Hematopoietic multipotent progenitor cell treated with erythropoietin and hydrocortisone succinate and interleukin-3 and kit ligand, for 8 days (in vitro differentiated cells): ENCODE measurements around the gene SOX9.
"Not testable (repeated sequence)": the region's sequence is repeated elsewhere in the genome, so short reads cannot be mapped to it uniquely, and the experiment has no call there.

Experiments
- DNase-seq: peaks from one replicate; pipeline ENCODE4 v3.0.0-alpha.2; 2015

Gene SOX9

GRCh38 chr17:72134608-72135394 lies 14.0 kb downstream of the SOX9 start:
- DNase-seq, result no peak

DNA sequence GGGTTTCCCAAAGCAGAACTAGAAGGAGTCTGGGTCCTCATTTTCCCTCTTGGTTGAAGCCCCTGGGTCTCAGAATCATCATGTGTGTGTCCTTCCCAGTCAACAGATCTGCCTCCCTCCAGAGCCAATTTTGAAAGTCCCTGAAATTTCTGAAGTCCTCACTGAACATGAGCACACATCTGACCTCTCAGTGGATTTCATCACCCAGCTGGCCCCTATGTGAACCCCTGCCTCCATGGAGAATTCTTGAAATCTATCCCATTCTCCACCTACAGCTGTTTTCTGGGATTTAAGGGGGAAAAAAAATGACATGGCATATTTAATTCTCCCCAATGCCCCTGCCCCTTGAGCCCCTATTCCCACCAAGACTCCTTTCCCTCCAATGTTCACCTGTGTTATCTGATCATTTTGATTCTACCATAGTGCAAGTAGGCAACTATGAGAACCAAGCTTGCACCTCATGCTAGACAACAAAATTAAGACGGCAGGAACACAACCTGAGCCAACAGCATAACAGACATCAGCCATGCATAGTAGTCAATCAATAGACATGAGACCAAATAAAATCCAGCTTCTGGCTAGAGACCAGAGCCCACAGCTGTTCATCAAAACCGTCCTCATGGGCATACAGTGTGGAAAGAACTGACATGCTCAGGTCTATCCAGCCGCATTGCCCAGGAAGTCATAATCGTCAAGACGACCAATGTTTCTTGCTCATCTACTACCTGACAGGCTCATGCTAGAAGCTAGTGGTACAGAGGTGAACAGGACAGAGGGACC lies 14.9 kb downstream of the SOX9 start:
- no peak for DNase-seq

DNA sequence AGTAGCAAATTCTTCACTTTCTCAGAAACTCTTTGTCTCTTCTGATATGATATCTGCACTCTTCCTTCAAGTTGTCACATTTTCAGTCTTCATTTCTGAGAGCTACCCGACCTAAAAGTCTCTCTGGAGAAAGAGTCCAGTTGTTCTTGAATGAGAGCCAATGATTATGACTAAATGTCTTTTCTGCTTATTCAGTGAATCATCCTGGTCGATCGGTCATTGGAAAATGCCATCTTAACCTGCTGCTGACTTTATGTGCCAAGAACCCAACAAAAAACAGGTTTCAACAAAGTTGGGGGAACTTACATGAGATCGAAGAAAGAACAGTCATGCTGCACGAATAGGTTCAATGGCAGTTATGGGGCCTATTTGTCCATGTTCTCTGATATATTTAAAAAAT lies 15.9 kb downstream of the SOX9 start:
- DNase-seq, result no peak

DNA sequence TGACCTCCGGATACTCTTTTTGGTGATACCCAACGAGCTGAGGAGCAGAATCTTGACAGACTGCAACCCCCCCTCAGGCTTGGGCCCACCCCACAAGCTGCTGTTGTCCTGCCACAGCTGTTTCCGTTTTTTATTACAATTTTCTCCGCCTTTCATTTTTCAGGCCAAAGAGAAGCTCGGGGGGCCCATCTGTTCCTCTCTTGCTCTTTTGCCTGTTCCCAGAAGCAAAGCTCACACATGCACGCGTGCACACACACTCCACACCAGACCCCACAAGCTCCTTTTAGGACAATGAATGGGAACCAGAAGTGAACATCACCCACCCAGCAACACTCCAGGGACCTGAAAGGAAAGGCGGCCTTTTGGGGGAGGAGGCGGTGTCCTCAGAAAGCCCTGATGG lies 16.3 kb downstream of the SOX9 start:
- no peak for DNase-seq

DNA sequence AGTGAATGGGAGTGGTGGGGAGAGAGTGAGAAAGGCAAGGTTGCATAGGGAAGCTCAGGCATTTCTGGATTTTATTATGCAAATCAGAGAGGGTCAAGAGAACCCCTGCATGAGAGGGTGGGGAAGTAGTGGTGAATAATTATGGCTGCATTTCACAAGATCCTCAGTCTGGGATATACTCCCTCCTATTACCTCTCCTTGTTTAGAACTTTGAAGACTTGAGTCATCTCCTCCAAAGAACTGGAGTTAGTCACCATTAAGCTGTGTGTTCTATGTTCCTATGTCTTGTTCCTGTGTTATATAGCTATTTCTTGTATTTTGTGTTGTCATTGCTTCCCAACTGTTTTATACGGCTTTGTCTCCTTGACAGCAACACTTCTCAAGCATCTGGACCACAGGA lies 18.4 kb downstream of the SOX9 start:
- DNase-seq, result no peak

GRCh38 chr17:72141336-72141735 lies 20.5 kb downstream of the SOX9 start:
- no peak for DNase-seq

- not testable (repeated sequence) for DNase-seq
These were observed 21.3 kb downstream of the SOX9 start for GRCh38 chr17:72142097-72142496.

GRCh38 chr17:72142614-72143013 lies 21.8 kb downstream of the SOX9 start:
- no peak for DNase-seq

DNA sequence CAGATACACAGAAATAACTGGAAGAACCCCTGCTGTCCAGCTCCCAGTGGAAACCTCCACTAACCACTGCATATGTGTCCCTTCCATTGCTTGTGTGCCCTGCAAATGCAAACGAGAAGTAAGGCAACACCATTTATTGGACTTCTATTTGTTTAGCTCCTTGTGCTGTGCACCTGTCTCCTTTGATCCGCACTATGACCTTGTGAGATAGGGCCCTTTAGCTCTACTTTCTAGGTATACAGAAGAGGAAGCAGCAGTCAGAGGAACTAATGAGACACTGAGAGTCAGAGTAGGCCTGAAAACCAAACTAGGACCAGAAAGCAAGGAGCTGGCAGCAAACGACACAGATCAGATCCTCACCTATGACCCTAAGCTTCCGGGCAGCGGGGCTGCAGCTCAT lies 22.4 kb downstream of the SOX9 start:
- DNase-seq, result no peak

DNA sequence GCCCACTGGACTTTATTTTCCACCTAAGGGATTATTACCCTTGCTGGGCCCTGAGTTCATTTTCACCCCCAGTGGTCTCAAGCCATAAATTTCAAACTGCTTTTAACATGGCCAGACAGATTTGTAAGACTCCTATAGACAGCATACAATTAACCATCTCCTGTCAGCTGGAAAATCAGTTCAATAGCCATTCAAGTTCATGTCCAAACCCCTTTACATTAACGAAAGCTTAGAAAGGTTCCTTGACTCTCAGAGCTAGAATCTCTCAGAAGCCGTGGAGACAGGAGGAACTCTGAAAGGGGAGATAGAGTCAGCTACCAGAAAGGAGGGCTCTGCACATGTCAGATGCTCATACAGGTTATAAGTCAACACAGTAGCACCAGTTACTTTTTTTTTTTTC lies 23.3 kb downstream of the SOX9 start:
- no peak for DNase-seq

- no peak for DNase-seq
These were observed 24.7 kb downstream of the SOX9 start for GRCh38 chr17:72145562-72145961.

DNA sequence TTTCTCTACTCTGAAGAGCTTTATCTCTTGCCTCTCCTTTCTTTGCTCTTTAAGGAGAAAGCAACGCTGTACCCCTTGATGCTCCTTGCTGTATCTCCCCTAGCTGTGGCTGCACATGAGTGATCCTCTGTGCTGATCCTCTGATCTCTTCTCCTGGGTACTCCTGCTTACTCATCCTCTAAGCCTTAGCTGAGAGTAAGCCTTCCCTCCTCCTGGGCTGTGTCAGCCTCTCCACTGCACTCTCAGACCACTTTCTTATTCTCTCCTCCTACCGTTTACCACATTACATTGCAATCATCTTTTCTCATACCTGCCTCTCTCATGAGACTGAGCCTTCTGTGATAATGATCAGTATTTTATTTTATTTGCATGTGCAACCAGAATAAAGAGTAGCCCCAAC lies 25.1 kb downstream of the SOX9 start:
- no peak for DNase-seq

DNA sequence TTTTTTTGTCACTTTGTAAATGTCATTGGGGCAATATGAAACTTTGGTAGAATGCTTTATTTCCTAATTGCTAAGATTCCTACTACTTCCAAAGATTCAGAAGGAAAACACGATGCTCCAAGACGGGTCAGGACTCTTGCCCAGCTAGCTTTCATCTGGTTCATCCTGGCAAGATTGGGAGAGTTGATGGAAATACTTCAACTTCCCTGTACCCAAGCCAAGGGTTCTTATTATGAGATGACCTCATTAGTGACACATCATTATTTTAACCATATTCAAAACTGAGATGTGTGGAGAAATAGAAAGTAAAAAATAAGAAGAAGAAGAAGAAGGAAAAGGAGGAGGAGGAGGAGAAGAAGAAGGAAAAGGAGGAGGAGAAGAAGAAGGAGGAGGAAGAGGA lies 25.6 kb downstream of the SOX9 start:
- no peak for DNase-seq

GRCh38 chr17:72150632-72151460 lies 30.0 kb downstream of the SOX9 start:
- no peak for DNase-seq

DNA sequence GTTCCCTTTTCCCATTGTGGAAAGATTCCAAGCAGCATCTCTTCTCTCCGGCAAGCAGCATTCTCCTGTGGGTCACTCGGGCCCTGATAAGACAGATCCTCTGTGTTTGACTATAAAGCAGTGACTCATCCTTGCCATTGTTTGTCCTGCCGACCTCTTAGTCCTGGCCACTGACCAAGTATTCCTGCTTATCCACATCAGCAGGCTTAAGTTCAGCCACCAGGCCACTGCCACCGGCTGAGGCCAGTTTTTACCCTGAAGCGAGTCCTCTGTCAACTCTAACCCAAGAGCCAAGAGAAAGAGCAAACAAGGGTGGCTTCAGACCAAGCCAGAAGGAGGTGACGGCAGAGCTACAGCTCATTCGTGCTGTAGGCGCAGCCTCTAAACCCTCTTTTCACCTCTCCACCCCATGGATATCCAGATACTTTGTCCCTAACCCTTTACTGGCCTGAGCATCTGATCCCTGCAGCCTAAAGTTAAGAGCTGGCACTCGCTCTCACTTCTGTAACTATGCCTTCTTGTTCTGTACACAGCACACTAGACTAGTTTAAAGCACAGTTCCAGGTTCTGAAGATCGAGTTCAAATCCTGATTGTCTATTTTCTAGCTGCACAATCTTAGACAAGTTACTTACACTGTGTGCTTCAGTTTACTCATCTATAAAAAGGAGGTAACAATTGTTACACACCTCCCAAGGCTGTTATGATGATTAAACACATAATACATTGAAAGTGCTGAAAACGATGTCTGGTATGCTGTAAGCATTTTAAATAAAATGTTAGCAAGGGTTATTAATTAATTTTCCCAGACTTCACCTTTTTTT lies 31.0 kb downstream of the SOX9 start:
- DNase-seq, result peak; percentile 1

DNA sequence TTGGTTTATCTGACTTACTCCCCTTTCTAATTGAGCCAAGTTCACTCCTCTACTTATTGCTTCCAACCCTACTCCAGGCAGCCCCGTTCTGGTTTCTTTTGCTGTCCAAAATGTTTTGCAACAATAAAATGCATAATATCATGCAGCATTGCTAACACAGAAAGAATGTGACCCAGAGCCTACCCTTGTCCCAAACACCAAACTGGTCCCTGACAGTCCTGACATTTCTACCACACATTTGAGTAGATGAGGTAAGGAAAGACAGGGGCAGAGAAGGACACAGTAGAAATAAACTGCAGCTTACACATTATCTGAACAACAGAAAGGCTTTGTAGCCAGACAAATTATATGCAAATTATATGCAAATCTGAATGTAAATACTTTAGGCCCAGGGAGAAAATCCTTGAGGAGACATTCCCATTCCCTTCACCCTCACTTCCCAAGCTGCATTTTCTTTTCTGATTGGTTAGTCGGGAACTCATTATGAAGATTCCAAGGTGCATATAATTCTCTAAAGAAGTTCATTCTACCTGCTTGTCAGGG lies 31.6 kb downstream of the SOX9 start:
- DNase-seq, result no peak

GRCh38 chr17:72158895-72159885 lies 38.4 kb downstream of the SOX9 start:
- DNase-seq, result no peak

- DNase-seq, result no peak
These were observed 41.7 kb downstream of the SOX9 start for GRCh38 chr17:72162569-72162968.

DNA sequence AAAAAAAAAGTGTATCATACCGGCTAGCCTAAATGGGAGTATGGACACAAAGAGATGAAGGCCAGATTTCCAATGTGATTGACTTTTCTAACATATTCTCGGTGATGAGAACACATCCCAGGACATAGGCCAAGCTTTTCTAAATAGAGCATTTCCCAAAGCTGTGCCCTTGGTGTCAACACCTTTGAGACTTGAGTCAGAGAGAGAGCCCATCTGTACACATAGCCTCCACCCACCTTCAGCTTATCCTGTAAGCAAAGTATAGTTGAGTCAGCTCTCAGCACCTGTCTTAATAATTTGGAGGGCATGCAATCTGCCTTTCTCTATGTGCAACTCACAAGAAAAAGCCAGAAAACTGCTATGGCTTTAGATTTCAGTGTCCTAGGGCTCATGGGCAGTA lies 42.7 kb downstream of the SOX9 start:
- DNase-seq, result no peak

DNA sequence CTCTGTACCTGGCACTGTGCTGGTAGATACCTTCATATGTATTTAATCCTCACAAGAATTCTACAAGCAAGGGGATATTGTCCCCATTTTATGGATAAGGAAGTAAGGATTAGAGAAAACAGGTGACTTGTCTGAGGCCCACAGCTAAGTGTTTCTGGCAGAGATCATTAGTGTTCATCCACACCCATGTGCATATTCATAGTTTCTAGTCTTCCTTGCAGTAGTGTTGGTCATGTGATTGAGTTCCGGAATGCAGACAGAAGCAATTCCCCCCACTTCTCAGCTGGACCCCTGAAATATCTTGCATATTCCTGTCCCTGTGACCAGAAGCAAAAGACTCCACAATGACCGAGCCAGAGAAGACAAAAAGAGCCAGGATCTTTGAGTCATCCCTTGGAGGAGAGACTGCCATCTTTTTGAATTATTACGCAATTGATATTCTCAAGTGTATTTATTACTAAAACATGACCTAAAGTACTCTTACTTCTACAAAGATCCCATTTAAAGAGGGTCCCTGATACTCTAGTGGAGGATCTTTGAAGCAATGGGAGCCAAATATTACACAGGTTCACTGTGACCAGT lies 43.4 kb downstream of the SOX9 start:
- DNase-seq, result no peak
